Skeletal muscle cell (primary cell): ENCODE results near the gene HLA-DOA.

Source experiments
- DNase-seq: peaks from one replicate; pipeline ENCODE4 v3.0.0-alpha.2; 2010; ENCODE audit warnings: low read depth
- H3K4me3 ChIP-seq: 2 replicates; pipeline ENCODE4 v1.5.1; 2011; ENCODE audit warnings: low read depth, mild to moderate bottlenecking, control low read depth, low read length, moderate library complexity

The HLA-DOA gene

DNA sequence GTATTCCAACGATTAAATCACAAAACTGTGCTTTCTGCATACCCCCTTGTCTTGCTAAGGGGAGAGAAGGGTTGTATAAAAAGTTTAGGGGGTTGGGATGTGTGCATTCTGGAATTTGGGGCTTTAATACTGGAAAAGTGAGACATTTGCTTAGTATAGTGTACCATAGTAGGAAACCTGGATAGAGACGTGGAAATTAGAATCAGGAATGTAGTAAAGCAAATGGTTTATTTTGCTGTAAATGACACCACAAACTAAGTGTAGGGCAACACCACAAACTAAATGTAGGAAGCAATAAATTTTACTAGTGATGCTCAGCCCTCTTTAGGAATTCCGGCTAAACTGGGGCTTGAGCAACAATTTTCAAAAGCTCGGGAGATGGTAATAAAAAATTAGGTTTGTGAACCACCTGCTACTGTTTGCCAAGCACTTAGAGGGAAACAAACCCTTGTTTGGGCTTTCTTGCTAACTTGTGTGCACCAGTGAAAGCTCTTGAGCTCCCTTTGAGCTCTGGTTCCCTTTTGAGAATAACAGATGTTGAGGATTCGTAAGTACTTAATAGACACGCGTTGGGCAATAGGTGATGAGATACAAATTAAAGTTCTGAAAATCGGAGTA is 27.2 kb downstream of the HLA-DOA start:
- no peak overlapping the region for H3K4me3 ChIP-seq
- DNase-seq = no peak

DNA sequence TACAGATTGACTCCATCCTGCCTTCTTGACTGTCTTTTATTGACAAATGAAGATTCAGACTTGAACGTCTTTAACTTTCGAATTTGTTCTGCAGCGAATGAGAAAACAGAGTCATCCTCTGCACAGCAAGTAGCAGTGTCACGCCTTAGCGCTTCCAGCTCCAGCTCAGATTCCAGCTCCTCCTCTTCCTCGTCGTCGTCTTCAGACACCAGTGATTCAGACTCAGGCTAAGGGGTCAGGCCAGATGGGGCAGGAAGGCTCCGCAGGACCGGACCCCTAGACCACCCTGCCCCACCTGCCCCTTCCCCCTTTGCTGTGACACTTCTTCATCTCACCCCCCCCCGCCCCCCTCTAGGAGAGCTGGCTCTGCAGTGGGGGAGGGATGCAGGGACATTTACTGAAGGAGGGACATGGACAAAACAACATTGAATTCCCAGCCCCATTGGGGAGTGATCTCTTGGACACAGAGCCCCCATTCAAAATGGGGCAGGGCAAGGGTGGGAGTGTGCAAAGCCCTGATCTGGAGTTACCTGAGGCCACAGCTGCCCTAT is 28.8 kb downstream of the HLA-DOA start:
- H3K4me3 ChIP-seq = no peak overlapping the region
- no peak for DNase-seq

DNA sequence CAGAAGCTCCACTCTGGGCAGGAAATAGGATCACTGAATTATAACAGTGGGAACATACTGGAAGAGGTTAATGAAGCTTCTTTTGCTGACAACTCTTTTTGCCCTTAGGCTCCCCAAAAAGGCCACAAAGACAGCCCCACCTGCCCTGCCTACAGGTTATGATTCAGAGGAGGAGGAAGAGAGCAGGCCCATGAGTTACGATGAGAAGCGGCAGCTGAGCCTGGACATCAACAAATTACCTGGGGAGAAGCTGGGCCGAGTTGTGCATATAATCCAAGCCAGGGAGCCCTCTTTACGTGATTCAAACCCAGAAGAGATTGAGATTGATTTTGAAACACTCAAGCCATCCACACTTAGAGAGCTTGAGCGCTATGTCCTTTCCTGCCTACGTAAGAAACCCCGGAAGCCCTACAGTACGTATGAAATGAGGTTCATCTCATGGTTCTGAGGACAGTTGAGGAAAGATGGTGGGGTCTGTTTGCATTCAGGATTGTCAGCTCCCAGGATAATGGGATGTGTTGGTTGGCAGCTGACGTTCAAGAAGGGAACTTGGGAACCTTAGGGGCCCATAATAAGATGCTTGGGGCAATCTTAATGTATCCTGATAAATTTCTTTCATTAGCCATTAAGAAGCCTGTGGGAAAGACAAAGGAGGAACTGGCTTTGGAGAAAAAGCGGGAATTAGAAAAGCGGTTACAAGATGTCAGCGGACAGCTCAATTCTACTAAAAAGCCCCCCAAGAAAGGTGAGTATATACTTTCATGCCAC is 29.5 kb downstream of the HLA-DOA start:
- DNase-seq = no peak
- no peak overlapping the region for H3K4me3 ChIP-seq

DNA sequence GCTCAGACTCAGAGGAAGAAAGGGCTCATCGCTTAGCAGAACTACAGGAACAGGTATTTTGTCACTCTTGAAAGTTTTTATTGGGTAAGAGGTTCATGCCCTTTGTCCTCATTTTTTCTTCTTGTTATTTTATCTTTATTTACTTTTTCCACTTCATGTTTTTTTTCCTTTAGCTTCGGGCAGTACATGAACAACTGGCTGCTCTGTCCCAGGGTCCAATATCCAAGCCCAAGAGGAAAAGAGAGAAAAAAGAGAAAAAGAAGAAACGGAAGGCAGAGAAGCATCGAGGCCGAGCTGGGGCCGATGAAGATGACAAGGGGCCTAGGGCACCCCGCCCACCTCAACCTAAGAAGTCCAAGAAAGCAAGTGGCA is 31.5 kb downstream of the HLA-DOA start:
- no peak overlapping the region for H3K4me3 ChIP-seq
- DNase-seq = no peak

DNA sequence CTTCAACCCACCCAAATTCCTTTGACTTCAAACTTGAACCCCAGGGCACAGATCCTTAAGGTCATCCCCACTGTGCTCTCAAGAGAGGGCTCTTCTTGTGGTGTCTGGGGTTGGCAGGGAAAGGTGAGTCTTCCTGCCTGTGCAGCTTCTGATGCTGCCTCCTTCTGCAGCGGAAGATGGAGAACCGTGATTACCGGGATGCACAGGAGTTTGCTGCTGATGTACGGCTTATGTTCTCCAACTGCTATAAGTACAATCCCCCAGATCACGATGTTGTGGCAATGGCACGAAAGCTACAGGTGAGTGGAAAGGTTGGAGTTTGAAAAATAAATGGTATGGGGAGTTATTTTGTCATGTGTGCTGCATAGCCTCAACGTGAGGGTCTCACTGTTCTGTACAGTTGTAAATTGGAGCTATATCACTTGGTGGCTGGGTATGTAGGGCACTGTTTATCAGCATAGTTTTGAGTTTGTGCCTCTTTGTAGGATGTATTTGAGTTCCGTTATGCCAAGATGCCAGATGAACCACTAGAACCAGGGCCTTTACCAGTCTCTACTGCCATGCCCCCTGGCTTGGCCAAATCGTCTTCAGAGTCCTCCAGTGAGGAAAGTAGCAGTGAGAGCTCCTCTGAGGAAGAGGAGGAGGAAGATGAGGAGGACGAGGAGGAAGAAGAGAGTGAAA is 32.0 kb downstream of the HLA-DOA start:
- H3K4me3 ChIP-seq = no peak overlapping the region

DNA sequence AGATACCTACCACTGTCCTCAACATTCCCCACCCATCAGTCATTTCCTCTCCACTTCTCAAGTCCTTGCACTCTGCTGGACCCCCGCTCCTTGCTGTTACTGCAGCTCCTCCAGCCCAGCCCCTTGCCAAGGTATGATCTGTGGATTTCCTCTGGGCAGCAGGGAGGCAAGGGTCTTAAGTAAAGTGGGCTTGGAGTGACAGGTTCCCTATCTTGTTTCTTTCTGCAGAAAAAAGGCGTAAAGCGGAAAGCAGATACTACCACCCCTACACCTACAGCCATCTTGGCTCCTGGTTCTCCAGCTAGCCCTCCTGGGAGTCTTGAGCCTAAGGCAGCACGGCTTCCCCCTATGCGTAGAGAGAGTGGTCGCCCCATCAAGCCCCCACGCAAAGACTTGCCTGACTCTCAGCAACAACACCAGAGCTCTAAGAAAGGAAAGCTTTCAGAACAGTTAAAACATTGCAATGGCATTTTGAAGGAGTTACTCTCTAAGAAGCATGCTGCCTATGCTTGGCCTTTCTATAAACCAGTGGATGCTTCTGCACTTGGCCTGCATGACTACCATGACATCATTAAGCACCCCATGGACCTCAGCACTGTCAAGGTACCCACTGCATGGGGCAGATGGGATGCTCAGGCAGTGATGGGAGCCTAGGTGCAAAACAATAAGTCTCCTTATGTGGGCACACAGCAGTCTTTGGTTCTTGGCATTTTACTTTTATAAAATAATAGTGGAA is 32.9 kb downstream of the HLA-DOA start:
- no peak overlapping the region for H3K4me3 ChIP-seq
- DNase-seq = no peak

More for the DNA sequence above, 32.0 kb downstream of the HLA-DOA start:
- DNase-seq = no peak

DNA sequence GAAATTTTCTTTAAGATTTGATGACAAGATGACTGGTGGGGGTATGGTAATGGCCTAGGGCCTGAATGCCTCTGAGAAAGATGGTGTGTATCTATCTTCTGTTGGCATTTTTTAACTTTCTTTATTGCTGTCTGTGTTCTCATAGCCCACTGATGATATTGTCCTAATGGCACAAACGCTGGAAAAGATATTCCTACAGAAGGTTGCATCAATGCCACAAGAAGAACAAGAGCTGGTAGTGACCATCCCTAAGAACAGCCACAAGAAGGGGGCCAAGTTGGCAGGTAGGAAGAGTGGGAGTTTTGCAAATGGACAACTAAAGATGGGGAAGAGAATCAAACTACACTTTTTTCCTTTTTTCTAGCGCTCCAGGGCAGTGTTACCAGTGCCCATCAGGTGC is 33.5 kb downstream of the HLA-DOA start:
- DNase-seq = no peak
- peak overlapping the region; percentile 85 for H3K4me3 ChIP-seq

DNA sequence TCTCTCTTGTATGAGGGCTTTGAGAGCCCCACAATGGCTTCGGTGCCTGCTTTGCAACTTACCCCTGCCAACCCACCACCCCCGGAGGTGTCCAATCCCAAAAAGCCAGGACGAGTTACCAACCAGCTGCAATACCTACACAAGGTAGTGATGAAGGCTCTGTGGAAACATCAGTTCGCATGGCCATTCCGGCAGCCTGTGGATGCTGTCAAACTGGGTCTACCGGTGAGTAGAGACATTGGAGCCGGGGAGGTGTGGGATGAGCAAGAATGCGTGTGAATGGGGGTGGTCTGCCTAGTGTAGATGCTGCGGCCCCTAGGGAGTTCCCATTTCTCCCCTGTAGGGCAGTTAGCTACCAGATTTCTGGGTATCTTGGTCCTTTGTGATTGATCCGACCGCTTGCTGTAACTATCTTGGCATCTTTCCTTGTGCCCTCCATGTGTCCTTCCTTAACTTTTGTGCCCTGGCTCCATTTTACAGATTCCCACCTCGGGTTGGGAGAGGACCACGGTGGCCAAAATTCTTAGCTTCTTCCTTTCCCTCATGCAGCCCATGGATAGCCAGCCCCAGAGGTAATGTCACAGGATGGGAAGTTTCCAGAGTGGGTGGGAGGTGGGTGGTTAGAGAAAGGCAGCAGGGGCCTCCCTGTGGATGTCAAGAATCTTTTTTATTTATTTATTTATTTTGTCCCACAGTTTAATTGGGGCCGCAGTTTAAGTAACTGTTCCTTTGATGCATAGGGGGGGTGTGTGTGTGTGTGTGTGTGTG is 34.7 kb downstream of the HLA-DOA start:
- peak overlapping the region; percentile 85 for H3K4me3 ChIP-seq
- DNase-seq = no peak

DNA sequence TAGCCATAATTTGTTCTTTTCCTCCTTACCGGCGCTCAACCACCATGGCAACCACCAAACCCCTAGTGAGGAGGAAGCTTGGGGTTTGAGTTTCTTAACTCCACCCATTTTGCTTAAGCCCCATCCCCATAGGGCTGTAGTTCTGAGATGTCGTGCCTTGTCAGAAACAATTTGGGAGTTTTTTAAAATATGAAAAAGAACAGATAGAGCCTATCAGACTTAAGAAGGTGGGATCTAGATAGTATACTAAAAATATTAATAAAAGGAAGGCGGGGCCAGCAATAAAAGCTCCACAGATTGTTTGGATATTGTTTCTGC is 35.4 kb downstream of the HLA-DOA start:
- H3K4me3 ChIP-seq = peak overlapping the region; percentile 85
- DNase-seq = no peak

DNA sequence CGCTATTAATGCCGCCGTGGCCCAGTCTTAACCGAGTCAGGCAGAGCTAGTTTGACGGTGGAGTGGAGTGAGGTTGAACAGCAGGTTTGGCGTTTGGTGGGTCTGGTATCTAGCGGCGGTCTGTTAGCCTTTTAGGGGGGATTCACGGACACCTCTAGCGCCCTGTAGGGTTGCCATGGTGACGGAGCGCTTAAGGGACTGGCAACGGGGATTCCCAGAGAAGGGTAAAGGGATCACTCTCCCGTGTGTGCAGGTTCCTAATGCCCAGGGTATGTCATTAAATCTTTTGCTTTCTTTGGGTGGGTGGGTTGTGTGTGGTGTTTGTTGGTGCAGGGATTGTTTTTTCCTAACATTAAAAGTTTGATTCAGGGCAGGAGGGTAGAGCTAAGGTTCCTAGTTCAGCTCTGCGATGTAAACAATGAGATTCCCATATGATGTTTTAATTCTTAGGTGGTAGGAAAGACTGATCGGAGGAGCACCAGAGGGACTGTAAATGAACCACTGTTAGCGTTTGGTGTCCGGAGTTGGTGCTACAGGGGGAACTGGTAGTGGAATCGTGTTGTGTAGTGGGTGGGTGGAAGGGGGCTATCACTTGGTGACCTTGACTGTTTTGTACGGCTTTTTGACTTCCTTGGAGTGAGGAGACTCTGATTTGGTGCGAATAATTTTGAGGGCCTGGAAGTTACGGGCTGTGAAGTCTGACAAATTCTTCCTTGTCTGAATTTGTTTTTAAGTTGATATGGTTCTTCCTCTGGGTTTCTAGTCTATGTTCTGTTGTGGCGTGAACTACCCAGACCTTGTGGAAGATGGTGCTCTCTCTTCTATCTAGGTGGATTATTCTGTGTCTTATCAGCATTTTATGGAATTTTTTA is 36.0 kb downstream of the HLA-DOA start:
- H3K4me3 ChIP-seq = peak overlapping the region; percentile 85
- no peak for DNase-seq

DNA sequence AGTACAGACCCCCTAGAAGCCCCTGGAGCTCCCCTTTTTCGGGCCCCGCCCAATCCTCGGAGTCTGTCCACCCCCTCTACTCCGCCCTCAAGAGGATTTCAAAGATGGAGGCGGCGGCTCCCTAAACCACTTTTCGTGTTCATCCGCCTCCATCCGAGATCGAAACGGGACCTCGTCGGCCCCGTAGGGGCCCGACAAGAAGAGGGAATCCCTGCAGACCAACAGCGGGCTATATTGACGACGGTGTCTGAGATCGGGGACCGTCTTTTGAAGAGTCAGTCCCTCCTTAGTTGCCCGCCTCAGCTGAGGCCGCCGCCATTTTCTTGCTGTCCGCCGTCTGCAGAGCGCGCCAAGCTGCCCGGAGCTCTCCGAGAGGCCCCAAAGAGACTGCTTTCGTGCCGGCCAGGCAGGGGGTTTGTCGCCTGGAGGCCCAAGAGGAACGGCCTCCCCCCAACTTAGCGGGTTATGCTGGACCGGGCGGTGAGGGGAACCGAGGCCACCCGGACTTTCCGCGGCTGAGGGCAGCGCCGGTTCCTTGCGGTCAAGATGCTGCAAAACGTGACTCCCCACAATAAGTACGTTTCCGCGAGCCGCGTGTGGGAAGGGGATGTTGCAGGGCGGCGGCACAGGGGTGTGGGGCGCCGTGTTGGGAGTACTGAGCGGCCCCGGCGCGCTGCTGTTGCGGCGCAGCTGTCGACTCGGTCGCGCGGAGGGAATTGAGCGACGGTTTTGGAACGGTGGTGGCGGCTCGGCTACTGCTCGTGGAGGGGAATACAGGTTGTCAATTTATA is 36.8 kb downstream of the HLA-DOA start:
- DNase-seq = no peak
- H3K4me3 ChIP-seq = peak overlapping the region; percentile 85

DNA sequence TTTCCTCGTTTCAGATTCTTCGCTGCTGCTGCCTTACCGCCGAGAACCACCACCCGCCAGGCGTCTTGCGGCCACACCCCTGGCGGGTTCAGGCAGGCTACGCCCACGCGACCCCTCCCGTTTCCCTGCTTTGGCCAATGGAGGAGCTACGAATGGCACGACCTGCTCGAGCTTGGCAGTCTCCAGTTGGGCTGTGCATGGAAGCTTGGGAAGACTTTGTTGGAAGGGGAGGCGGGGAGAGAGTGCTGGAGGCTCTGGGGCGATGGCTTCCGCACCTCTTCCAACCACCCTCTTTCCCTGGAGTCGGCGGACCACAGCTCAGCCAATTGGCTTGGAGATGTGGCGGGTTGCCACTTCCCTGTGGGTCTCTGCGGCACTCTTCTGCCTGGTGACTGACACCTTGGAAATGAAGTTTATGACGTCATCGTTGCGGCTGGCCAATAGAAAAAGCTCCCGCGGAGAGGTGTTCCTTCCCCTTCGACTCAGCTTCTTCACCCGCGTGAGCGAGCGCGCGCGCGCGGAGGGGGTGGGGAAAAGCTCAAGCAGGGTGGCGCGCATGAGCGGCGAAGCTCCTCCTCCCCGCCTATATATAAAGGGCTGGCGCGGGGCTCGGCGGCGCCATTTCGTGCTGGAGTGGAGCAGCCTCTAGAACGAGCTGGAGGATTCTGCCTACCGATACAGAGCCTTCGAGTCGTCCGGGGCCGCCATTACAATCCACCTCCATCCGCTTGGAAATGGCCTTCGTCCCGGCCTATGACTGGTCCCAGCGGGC is 37.6 kb downstream of the HLA-DOA start:
- peak overlapping the region; percentile 85 for H3K4me3 ChIP-seq
- DNase-seq = peak; percentile 100

DNA sequence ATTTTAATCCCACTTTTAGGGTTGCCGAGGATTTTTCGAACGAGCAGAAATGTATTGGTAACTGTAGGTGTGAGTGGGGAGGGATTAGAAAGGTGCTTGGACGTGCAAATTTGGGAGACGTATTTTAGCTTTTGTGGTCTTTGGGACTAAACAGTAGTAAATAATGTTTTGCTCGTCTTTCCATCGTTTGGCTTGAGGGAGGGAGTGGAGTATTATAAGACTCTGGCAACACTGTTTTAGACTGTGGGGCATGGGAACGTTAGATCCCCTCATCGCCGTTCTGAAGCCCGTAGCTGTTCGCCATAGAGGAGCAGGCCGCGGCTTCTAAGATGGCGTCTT is 38.2 kb downstream of the HLA-DOA start:
- H3K4me3 ChIP-seq = peak overlapping the region; percentile 84
- DNase-seq = no peak

DNA sequence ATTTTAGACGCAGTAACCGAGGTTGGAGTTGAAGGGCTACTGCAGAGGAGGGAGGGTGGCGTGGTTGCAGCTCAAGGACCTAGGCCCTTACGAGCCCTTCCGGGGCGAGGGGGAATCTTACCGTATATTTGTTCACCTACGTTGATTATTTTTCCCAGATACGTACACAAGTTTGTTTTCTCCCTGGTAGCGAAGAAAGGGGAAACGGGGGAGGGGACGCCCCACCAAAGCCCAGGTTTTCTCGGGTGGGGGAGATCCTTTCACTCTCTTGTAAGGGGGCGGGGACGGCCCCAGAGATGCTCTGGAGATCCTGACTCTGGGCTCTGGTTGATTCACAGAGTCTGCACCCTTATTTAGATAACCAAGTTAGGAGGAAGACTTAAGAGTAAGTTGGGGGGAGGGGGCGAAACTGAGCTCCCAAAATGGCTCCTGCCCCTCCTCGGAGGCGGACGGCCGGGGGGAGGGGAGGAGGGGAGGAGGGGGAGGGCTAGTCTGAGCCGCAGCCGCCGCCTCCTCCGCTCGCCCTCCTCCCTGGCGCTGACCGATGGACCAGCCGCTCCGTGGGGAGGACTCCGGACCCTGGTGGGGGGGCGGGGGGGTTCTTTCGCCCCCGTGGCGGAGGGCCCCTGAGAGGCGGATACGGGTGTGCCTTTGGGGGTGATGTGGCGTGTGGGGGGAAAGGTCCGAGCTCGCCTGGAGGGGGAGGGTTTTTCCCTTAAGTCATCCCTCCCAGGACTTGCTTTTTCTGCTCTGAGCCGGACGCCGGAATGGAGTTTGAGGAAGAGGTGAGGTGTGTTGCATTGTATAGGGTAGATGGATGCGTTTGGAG is 38.8 kb downstream of the HLA-DOA start:
- peak; percentile 80 for DNase-seq
- H3K4me3 ChIP-seq = peak overlapping the region; percentile 84

DNA sequence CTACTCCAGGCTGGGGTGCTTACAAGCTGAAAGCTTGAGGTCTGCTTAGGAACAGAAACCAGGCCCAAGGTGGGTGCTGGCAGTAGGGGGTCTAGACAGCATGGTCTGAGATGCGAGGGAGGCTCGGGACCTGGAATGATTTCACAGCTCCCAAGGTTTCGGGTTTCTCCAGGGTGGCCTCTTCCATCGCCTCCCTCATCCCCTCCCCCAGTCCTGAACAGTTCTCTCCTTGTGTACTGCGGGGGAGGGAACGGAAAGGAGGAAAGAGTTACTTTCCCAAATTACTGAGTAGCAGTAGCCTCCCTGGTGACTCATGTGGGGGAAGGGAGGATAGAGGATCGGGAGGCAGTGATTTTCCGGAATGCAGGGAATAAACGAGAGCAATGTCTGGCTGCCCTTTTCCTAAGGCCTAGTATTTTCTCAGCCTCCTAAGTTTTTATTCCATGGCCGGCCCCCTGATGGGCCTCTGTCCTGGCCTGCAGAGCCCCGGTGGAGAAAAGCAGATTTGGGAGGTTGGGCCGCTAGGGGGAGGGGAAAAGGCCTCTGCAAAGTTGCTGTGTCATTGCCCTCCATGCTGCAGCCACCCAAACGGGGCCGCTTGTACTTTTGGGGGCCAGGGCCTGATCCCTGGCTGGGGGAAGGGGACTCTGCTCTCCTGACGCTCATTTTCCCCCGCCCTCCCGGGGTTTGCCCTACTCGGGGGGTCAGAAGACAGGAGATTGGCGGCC is 39.5 kb downstream of the HLA-DOA start:
- peak; percentile 95 for DNase-seq

More for the DNA sequence above, 39.5 kb downstream of the HLA-DOA start:
- peak overlapping the region; percentile 84 for H3K4me3 ChIP-seq
